GM23338 (cell line): Measurements from ENCODE around the gene ARID3B. TPM values are rescaled to one million over a fixed set of nuclear protein-coding genes. Genes with fewer than 3 reads are reported as not detected.

ENCODE experiments used
- ATAC-seq: fragments of 200-7000 bp; cut with Tn5 transposase; 3 replicates; pipeline ENCODE4 v1.9.1; 2020
- DNase-seq: peaks from one replicate; pipeline ENCODE4 v3.0.0-alpha.2; 2015; ENCODE audit warnings: low spot score
- H2AFZ ChIP-seq: fragments of 200-600 bp; sonication (generic); 2 replicates; pipeline ENCODE4 v1.8.0; 2016; ENCODE audit warnings: antibody characterized with exemption, mild to moderate bottlenecking, moderate library complexity
- H3F3A ChIP-seq: fragments of 200-600 bp; sonication (generic); replicated peaks from 2 replicates; pipeline ENCODE4 v1.8.0; 2017; ENCODE audit warnings: antibody characterized with exemption, mixed run types, low read depth
- H3K27ac ChIP-seq: fragments of 200-600 bp; sonication (generic); 2 replicates; pipeline ENCODE4 v1.6.1; 2016; ENCODE audit warnings: low read depth
- H3K27me3 ChIP-seq: fragments of 200-600 bp; sonication (generic); 2 replicates; pipeline ENCODE4 v1.8.0; 2016; ENCODE audit warnings: mild to moderate bottlenecking, mixed run types, moderate library complexity; ENCODE audit not compliant: insufficient read depth
- H3K36me3 ChIP-seq: fragments of 200-600 bp; sonication (generic); 2 replicates; pipeline ENCODE4 v1.8.0; 2016; ENCODE audit warnings: mild to moderate bottlenecking; ENCODE audit not compliant: insufficient read depth
- H3K4me1 ChIP-seq: fragments of 200-600 bp; sonication (generic); 2 replicates; pipeline ENCODE4 v1.8.0; 2016; ENCODE audit warnings: mild to moderate bottlenecking, moderate library complexity; ENCODE audit not compliant: insufficient read depth
- H3K4me2 ChIP-seq: fragments of 200-600 bp; sonication (generic); 2 replicates; pipeline ENCODE4 v1.7.1; 2017; ENCODE audit warnings: mixed run types
- H3K4me3 ChIP-seq: fragments of 200-600 bp; sonication (generic); 2 replicates; pipeline ENCODE4 v1.6.1; 2016; ENCODE audit warnings: mixed run types
- H3K79me2 ChIP-seq: fragments of 200-600 bp; sonication (generic); replicated peaks from 2 replicates; pipeline ENCODE4 v1.8.0; 2017; ENCODE audit warnings: mild to moderate bottlenecking; ENCODE audit not compliant: insufficient read depth
- H3K9me2 ChIP-seq: fragments of 200-600 bp; sonication (generic); 2 replicates; pipeline ENCODE4 v1.8.0; 2017; ENCODE audit not compliant: insufficient read depth
- H4K20me1 ChIP-seq: fragments of 200-600 bp; sonication (generic); replicated peaks from 2 replicates; pipeline ENCODE4 v1.8.0; 2017; ENCODE audit warnings: mild to moderate bottlenecking; ENCODE audit not compliant: insufficient read depth
- H3K27ac Mint-ChIP-seq: 2 replicates; pipeline ENCODE4 v1.8.0; 2020; ENCODE audit warnings: inconsistent platforms, mild to moderate bottlenecking, moderate library complexity, mixed read lengths
- H3K27me3 Mint-ChIP-seq: 3 replicates; pipeline ENCODE4 v1.8.0; 2022; ENCODE audit warnings: low read depth, mild to moderate bottlenecking, moderate library complexity, mixed read lengths, inconsistent platforms; ENCODE audit not compliant: insufficient read depth, poor library complexity
- H3K36me3 Mint-ChIP-seq: 3 replicates; pipeline ENCODE4 v1.8.0; 2021; ENCODE audit warnings: low read depth, mild to moderate bottlenecking, inconsistent platforms, moderate library complexity, mixed read lengths
- H3K4me1 Mint-ChIP-seq: 3 replicates; pipeline ENCODE4 v1.8.0; 2020; ENCODE audit warnings: mild to moderate bottlenecking, inconsistent platforms, mixed read lengths
- H3K4me3 Mint-ChIP-seq: 3 replicates; pipeline ENCODE4 v1.8.0; 2021; ENCODE audit warnings: moderate library complexity, mild to moderate bottlenecking, inconsistent platforms, mixed read lengths
- H3K9me3 Mint-ChIP-seq: 3 replicates; pipeline ENCODE4 v1.8.0; 2020; ENCODE audit warnings: moderate library complexity, mild to moderate bottlenecking, inconsistent platforms, mixed read lengths
- CREB1 ChIP-seq: fragments of 250-450 bp; sonication (Bioruptor Pico); IDR thresholded peaks from 2 replicates; pipeline ENCODE4 v1.5.0; 2020; ENCODE audit warnings: low read depth, mild to moderate bottlenecking, moderate library complexity
- CTCF ChIP-seq, 2 experiments: fragments of 200-600 bp in 1 of 2; sonication (generic) in 1 of 2; conservative IDR thresholded peaks; 2 replicates each; pipeline versions ENCODE4 v1.5.1 to v1.6.1; 2016 to 2017; ENCODE audit warnings: antibody characterized with exemption in 2 of 2, low read depth in 2 of 2, mild to moderate bottlenecking in 2 of 2, moderate library complexity in 1 of 2
- ETS1 ChIP-seq: IDR thresholded peaks from 2 replicates; pipeline ENCODE4 v1.6.1; 2016; ENCODE audit warnings: antibody characterized with exemption
- EZH2 ChIP-seq: fragments of 200-600 bp; sonication (generic); IDR thresholded peaks from one replicate; pipeline ENCODE4 v1.8.0; 2017; ENCODE audit warnings: antibody characterized with exemption, mild to moderate bottlenecking, low read depth; ENCODE audit not compliant: unreplicated experiment
- EZH2phosphoT487 ChIP-seq: fragments of 200-600 bp; sonication (generic); IDR thresholded peaks from one replicate; pipeline ENCODE4 v1.8.1; 2018; ENCODE audit warnings: antibody characterized with exemption; ENCODE audit not compliant: unreplicated experiment
- JUNB ChIP-seq: IDR thresholded peaks from one replicate; pipeline ENCODE4 v1.6.1; 2016; ENCODE audit warnings: antibody characterized with exemption; ENCODE audit not compliant: unreplicated experiment
- NANOG ChIP-seq: IDR thresholded peaks from 2 replicates; pipeline ENCODE4 v1.6.1; 2016; ENCODE audit warnings: antibody characterized with exemption, borderline replicate concordance
- POLR2AphosphoS5 ChIP-seq: IDR thresholded peaks from 2 replicates; pipeline ENCODE4 v1.6.1; 2016; ENCODE audit warnings: antibody characterized with exemption, low read depth
- STAT1 ChIP-seq: IDR thresholded peaks from one replicate; pipeline ENCODE4 v1.6.1; 2016; ENCODE audit warnings: antibody characterized with exemption; ENCODE audit not compliant: unreplicated experiment
- ZNF114 ChIP-seq: fragments of 250-450 bp; sonication (Bioruptor Pico); IDR thresholded peaks from 2 replicates; pipeline ENCODE4 v1.5.0; 2020; ENCODE audit warnings: mild to moderate bottlenecking, moderate library complexity
- ZNF331 ChIP-seq: fragments of 250-450 bp; sonication (Bioruptor Pico); IDR thresholded peaks from 2 replicates; pipeline ENCODE4 v1.5.0; 2020; ENCODE audit warnings: low read depth, mild to moderate bottlenecking, moderate library complexity
- ZNF462 ChIP-seq: fragments of 250-450 bp; sonication (Bioruptor Pico); IDR thresholded peaks from 2 replicates; pipeline ENCODE4 v1.5.0; 2020; ENCODE audit warnings: mild to moderate bottlenecking, moderate library complexity
- polyA plus RNA-seq: library from polyadenylated mRNA; unstranded; fragments of >200 nt; fragmentation: Nextera tagmentation; extraction: Ambion mirVana; gene quantifications from 2 replicates; pipeline ENCODE4 v1.2.1, GENCODE V29; 2016
- total RNA-seq: library from RNA; depleted of rRNA; stranded (reverse); fragments of >200 nt; shearing (Covaris generic); gene quantifications from 2 replicates; pipeline ENCODE4 v1.2.3, GENCODE V29; 2014
- TF ChIP-seq, protein P1 (sequence below): IDR thresholded peaks from one replicate; pipeline ENCODE4 v1.6.1; 2018; ENCODE audit warnings: antibody characterized with exemption; ENCODE audit not compliant: unreplicated experiment

The ARID3B gene
- total and polyA plus RNA-seq, 2 experiments from 2014 or later, result 65.5 to 147 TPM

DNA sequence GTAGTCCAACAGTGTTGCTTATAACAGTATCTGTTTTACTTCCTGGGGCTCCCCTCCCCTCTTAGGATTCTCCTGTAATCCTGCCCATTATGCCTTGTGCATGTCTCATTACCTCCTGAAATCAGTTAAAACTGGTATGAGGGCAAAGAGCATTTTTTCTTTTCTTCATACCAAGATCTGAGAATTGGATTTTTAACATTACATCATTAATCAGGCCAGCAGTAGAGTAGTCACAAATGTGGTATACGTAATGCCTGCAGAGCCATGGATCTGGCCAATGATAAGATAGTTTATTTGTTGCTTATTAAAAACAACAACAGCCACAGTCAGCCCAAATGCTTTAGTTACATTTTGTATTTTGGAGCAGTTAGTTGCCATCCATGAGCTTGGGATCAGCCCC, 23.2 kb downstream of the ARID3B start:
- Mint-ChIP-seq H3K9me3 (no peaks in the 10 kb centered on the region), H3K27ac (no peak overlapping the region; the same call in 1 of the 2 replicates), H3K4me1 (peaks cover 20% of the 10 kb centered on the region), H3K4me3 (no peak overlapping the region), H3K27me3 (peaks cover 1% of the 10 kb centered on the region), H3K36me3 (peaks cover 52% of the 10 kb centered on the region)
- Histone ChIP-seq H3K4me2 (no peak overlapping the region), H4K20me1 (peaks cover 82% of the 10 kb centered on the region), H3K27ac (no peak overlapping the region), H3K27me3 (no peaks in the 10 kb centered on the region), H3K36me3 (peaks cover 22% of the 10 kb centered on the region), H2AFZ (no peak overlapping the region), H3K4me3 (no peak overlapping the region), H3K9me2 (no peaks in the 10 kb centered on the region), H3K4me1 (0 out of 2 replicates have a peak, but pooled peaks cover 2% of the 10 kb centered on the region), H3K79me2 (peaks cover 98% of the 10 kb centered on the region), H3F3A (peaks cover 15% of the 10 kb centered on the region)
- no peak for TF ChIP-seq ETS1
- TF ChIP-seq STAT1, result no peak
- no peak for TF ChIP-seq ZNF462
- TF ChIP-seq, protein P1, sequence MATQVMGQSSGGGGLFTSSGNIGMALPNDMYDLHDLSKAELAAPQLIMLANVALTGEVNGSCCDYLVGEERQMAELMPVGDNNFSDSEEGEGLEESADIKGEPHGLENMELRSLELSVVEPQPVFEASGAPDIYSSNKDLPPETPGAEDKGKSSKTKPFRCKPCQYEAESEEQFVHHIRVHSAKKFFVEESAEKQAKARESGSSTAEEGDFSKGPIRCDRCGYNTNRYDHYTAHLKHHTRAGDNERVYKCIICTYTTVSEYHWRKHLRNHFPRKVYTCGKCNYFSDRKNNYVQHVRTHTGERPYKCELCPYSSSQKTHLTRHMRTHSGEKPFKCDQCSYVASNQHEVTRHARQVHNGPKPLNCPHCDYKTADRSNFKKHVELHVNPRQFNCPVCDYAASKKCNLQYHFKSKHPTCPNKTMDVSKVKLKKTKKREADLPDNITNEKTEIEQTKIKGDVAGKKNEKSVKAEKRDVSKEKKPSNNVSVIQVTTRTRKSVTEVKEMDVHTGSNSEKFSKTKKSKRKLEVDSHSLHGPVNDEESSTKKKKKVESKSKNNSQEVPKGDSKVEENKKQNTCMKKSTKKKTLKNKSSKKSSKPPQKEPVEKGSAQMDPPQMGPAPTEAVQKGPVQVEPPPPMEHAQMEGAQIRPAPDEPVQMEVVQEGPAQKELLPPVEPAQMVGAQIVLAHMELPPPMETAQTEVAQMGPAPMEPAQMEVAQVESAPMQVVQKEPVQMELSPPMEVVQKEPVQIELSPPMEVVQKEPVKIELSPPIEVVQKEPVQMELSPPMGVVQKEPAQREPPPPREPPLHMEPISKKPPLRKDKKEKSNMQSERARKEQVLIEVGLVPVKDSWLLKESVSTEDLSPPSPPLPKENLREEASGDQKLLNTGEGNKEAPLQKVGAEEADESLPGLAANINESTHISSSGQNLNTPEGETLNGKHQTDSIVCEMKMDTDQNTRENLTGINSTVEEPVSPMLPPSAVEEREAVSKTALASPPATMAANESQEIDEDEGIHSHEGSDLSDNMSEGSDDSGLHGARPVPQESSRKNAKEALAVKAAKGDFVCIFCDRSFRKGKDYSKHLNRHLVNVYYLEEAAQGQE, result no peak
- TF ChIP-seq ZNF114, result no peak
- no peak for TF ChIP-seq EZH2
- TF ChIP-seq CTCF (conservative IDR thresholded peaks at IDR 0.05; ENCODE audit: low read depth in 2 of 2), result no peak
- no peak for TF ChIP-seq JUNB
- no peak for TF ChIP-seq ZNF331 (CRISPR knock-in tag)
- no peak for TF ChIP-seq CREB1 (CRISPR knock-in tag)
- TF ChIP-seq POLR2AphosphoS5, result no peak
- TF ChIP-seq NANOG, result no peak
- TF ChIP-seq EZH2phosphoT487, result no peak
- no peak for DNase-seq
- ATAC-seq, result no peak
